Superior temporal gyrus (tissue), 1 donor: ENCODE data around the gene HPS5.
"Not testable (repeated sequence)": the region's sequence is repeated elsewhere in the genome, so short reads cannot be mapped to it uniquely, and the experiment has no call there.

Experiments used
- DNase-seq: peaks from one replicate; pipeline ENCODE4 v3.0.0-alpha.2; 2016; ENCODE audit errors: extremely low spot score

Gene HPS5

DNA sequence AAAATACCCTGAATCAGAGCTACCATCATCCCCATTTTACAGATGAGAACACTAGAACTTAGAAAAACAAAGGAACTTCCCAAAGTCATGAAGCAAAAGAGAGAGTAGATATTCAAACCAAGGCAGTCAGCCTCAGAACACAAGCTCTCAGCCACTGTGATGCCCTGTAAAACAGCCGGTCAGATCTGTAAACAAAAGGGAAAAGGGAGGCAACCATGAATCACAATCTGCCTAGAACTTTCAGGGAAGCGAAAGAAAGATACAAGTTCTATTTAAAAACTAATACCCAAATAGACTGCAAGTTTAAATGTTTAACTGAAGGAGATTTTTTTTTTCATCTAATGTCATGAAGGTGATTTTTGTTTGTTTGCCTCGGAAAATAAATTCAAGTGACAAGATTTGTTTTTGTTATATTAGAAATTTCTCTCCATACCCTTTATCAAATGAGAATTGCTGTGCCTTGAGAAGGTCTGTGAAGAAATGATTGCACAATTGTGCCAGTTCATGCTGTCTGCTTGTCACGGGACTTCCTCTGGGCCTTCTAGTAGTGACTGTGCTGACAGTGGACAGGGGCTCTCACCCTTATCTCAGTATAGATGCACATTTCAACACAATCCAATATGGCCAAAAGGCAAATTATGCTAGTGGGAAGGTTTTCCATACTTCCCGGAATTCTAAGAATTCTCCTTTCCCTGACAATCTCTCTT, 44.2 kb downstream of the HPS5 start:
- peak; percentile 26 for DNase-seq

DNA sequence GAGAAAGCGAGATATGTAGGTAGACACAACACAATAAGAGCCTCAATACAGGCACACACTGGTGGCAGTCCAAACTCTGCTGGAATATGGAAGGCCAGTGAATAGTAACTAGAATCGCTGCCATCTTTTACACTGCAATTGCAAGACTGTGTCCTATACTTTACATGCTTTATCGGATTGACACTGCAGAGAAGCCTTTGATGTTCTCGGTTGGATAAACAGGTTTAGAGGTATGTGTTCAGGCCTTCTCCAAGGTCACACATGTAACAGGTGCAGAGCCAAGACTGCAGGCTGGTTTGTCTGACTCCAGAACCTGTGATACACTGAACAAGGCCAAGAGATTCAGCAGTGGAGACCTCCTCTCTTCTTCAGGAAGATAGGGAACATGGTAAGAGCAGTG, 50.7 kb downstream of the HPS5 start:
- no peak for DNase-seq

DNA sequence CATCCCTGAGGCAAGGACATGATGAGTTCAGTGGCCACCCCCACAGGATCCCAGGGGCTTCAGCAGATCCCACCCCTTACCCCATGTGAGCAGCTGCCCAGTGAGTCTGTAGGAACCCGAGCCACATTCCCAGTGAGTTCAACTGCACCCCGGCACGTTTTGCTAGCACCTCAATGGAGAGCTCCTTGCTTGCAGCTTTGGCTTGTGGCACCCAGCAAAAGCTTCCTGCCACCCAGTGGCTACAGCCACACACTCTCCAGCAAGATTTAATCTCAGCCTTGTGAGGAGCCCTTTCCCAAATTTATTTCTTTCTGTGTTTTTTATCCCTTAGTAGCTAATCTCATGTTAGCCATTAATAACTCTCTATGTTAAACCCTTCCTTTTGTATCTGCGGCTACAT, 51.8 kb downstream of the HPS5 start:
- no peak for DNase-seq

DNA sequence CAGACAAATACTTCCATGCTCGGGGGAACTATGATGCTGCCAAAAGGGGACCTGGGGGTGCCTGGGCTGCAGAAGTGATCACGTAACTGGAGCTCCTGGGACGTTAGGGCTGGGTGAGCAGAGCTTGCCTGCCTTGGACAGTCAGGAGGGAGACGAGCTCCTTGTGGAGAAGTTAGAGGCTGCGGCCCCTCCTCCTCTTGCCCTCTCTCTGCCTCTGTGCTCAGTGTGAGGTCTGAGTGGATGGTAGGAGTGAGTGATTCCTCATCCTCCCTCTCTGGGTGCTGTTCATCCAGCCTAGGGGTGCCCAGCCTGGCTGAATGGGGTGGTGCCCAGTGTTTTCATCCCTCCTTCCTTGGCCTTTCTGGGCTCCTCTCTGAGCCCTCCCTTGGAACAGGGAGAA, 52.7 kb downstream of the HPS5 start:
- DNase-seq = not testable (repeated sequence)

DNA sequence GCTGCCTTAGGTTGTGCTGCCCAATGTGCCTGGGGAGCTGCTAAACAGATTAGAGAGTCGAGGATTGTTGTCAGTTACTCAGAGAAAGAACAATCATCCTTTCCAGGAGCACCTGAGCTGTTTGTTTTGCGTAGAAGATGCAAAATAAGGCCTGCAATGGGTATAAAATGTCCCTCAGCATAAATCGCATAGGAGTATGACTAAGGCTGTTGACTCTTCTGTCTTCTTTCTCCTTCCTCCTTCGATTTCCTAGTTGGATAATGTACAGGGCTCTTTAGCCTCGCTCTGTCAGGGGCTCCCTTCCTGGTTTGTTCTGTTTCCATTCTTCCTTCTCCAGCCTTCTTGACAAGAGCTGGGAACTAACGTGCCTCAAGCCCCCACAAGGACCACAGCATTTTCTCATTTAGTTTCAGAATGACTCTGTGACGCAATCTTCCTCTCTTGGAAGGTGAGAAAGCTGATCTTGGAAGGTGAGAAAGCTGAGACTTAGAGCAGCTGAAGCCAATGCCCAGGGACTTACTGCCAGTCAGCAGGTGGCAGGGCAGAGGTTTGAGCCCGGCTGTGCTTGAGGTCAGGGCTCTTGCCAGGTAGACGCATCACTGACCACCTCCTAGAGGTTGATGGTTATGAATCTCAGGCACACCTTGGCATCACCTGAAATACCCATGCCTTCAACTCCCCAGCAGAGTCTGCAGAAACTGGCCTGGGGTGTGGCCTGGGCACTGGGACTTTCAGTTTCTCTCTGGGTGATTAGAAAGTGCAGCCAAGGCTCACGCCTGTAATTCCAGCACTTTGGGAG, 54.4 kb downstream of the HPS5 start:
- DNase-seq = not testable (repeated sequence)

DNA sequence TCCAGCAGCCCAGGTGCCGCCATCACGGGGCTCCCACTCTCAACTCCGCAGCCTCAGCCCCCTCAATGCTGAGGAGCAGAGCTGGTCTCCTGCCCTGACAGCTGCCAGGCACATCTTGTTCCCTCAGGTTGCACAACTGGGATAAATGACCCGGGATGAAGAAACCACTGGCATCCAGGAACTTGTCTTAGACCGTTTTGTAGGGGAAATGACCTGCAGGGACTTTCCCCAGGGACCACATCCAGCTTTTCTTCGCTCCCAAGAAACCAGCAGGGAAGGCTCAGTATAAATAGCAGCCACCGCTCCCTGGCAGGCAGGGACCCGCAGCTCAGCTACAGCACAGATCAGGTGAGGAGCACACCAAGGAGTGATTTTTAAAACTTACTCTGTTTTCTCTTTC, 56.0 kb downstream of the HPS5 start, which contains the start of gene SAA1:
Gene SAA1, plus strand, starts transcription at position 316 of the 400 bp plus-strand sequence. CDS start 624 bp downstream, outside the sequence.
- no peak for DNase-seq

DNA sequence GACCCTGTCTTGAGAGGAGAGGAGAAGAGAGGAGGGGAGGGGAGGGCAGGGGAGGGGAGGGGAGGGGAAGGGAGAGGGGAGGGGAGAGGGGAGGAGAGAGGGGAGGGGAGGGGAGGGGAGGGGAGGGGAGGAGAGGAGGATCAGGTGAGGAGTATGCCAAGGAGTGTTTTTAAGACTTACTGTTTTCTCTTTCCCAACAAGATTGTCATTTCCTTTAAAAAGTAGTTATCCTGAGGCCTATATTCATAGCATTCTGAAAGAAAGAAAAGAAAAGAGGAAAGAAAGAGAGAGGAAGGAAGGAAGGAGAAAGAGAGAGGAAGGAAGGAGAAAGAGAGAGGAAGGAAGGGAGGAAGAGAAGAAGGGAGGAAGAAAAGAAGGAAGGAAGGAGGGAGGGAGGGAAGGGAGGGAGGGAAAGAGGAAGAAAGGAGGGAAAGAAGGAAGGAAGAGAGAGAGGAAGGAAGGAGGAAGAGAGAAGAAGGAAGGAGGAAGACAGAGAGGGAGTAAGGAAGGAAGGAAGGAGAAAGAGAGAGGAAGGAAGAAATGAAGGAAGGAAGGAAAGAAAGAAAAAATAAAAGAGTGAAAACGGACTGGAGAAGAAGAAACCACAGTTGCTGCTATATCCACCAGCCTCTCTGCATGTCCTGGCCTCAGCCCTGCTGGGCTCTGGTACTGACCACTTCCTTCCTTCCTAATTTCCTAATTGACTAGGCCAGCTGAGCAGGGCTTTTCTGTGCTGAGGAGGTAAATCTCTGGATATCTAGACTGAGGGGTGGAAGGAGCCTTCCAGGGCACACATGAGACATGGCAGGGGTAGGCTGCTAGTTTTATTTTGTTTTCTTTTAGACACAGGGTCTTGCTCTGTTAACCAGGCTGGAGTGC, 57.0 kb downstream of the HPS5 start:
- no peak for DNase-seq

DNA sequence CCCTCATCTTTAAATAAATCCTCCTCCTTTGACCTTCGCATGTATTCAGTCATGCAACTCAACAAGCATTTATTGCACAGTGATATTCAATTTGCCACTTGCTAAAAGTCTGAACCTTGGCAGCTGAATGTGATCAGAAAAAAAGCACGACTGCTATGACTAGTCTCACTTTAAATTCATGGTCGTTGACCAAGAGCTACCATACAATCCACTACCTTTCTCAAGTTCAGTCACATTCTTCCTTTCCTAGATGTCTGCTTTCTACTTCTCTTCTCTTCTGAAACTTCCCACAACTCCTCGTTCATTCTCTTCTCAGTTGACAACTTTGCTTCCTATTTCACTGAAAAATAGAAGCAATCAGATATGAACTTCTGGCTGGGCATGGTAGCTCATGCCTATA, 57.9 kb downstream of the HPS5 start:
- no peak for DNase-seq

DNA sequence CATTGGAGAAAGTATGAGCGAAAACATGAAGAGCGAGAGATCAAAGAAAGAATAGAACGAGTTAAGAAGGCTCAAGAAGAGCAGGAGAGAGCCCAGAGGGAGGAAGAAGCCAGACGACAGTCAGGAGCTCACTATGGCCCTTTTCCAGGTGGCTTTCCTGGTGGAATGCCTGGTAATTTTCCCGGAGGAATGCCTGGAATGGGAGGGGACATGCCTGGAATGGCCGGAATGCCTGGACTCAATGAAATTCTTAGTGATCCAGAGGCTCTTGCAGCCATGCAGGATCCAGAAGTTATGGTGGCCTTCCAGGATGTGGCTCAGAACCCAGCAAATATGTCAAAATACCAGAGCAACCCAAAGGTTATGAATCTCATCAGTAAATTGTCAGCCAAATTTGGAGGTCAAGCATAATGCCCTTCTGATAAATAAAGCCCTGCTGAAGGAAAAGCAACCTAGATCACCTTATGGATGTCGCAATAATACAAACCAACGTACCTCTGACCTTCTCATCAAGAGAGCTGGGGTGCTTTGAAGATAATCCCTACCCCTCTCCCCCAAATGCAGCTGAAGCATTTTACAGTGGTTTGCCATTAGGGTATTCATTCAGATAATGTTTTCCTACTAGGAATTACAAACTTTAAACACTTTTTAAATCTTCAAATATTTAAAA, 59.1 kb downstream of the HPS5 start:
- DNase-seq = not testable (repeated sequence)

DNA sequence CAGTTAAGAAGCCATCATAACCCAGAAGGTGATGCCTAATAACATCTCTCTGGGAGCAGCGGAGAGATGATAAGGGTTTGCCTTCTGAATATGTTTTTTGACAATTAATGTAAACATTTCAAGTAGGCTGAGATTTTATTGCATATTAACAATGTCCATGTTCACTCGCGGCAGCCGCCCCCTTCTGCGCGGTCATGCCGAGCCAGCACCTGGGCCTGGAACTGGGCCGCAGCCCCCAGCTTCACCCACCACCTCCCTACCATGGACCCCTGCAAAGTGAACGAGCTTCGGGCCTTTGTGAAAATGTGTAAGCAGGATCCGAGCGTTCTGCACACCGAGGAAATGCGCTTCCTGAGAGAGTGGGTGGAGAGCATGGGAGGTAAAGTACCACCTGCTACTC, 60.2 kb downstream of the HPS5 start:
- DNase-seq = no peak

DNA sequence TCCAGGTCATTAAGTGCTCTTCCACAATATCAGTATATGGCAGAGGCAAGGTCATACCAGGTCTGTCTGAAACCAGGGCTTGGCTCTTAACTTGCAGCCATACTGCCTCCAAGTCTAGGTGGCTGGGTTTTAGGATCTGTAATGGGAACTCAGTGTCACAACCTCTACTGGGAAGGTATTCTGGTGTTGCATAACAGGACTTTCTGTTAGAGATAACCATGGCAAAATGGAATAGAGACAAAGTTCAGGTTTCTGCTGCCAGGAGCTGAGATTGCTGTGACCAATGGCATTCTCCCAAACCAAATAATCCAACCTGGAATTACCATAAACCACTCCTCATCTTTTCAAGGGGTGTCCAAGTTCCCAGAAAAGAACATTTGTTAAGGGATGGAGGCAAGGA, 62.7 kb downstream of the HPS5 start:
- DNase-seq = no peak

DNA sequence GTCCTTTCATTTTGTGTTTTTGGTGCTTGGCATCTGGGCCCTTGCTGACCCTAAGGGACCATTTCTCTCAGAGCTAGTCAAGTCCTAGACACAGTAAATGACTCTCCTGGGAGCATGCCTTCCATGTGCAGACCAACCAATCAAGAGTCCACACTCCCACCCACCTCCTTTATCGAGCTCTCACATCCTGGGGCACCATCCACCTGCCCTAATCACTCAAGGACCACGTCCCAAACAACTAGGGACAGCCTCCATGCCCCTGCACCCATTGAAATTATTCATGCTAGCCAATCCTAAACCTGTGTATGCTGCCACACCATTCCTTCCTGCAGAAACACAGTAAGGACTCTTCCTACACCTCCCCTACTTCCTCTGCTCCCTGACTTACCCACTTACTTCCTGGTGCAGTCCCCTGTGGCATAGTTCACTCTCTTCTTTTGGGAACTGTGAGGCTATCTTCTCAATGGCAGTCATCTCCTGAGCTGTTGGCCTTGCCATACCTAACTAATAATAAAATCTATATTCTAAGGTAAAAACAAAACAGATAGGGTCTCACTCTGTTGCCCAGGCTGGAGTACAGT, 67.1 kb downstream of the HPS5 start:
- DNase-seq = no peak

DNA sequence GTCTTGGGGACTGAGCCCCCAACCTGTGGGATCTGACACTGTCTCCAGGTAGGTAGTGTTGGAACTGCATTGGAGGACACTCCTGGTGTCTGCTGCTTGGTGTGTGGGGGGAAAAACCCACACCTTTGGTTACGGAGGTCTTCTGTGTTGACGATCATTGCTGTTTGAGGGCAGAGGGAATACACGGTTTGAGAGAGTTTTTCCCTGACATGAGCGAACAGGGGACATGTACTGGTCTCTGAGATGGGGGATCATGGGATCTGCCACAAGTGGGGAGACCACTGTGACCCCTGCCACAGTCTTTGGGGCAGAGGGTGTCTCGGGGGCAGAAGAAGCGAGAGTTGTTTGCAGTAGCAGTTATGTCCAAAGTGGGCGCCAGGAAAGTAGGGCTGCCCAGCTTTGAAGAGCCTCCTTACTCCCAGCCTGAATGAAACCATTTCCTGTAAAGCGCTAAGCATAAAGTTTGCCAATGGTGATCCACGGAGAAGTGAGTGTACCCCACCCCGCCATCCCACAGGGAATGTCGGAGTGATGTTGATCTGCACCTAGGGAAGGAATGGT, 68.1 kb downstream of the HPS5 start:
- DNase-seq = no peak

DNA sequence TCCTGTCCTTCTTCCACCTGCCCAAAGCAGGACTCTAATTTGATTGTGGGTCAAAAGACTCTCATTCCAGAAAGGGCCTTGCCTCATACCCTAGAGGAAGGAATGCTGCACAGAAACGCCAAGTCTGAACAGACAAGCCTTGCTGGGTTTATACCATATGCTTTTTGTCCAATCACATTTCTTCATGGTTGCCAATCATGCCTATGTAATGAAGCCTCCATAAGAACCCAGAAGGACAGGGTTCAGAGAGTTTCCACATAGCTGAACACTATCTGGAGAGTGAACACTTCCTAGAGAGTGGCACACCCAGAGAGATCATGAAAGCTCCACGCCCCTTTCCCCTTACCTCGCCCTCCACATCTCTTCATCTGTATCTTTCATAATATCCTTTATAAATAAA, 68.7 kb downstream of the HPS5 start:
- no peak for DNase-seq

DNA sequence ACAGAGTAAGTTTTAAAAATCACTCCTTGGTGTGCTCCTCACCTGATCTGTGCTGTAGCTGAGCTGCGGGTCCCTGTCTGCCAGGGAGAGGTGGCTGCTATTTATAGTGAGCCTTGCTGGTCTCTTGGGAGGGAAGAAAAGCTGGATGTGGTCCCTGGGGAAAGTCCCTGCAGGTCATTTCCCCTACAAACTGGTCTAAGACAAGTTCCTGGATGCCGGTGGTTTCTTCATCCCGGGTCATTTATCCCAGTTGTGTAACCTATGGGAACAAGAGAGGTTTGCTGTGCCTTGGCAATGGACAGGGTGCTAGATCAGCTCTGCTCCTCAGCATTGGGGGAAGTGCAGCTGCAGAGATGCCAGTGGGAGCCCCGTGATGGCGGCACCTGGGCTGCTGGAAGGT, 73.4 kb downstream of the HPS5 start, which contains the start of gene SAA2:
Gene SAA2, minus strand, starts transcription at position 108 of the 400 bp plus-strand sequence. CDS start 657 bp downstream, outside the sequence.
- no peak for DNase-seq

DNA sequence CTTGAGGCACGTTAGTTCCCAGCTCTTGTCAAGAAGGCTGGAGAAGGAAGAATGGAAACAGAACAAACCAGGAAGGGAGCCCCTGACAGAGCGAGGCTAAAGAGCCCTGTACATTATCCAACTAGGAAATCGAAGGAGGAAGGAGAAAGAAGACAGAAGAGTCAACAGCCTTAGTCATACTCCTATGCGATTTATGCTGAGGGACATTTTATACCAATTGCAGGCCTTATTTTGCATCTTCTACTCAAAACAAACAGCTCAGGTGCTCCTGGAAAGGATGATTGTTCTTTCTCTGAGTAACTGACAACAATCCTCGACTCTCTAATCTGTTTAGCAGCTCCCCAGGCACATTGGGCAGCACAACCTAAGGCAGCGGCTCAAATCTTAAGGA, 74.8 kb downstream of the HPS5 start:
- not testable (repeated sequence) for DNase-seq

DNA sequence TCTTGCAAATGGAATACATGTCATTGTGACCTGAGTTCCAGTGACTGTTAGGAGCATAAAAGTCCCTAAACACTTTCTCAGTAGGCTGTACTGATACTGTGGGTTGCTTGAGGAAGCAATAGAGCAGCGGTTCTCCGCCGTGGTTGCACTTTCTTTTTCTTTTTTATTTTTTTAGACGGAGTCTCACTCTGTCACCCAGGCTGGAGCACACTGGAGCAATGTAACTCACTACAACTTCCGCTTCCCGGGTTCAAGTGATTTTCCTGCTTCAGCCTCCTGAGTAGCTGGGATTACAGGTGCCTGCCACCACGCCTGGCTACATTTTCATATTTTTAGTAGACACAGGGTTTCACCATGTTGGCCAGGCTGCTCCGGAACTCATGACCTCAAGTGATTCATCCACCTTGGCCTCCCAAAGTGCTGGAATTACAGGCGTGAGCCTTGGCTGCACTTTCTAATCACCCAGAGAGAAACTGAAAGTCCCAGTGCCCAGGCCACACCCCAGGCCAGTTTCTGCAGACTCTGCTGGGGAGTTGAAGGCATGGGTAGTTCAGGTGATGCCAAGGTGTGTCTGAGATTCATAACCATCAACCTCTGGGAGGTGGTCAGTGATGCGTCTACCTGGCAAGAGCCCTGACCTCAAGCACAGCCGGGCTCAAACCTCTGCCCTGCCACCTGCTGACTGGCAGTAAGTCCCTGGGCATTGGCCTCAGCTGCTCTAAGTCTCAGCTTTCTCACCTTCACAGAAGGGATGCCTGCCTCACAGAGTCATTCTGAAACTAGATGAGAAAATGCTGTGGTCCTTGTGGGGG, 75.4 kb downstream of the HPS5 start:
- DNase-seq = not testable (repeated sequence)

DNA sequence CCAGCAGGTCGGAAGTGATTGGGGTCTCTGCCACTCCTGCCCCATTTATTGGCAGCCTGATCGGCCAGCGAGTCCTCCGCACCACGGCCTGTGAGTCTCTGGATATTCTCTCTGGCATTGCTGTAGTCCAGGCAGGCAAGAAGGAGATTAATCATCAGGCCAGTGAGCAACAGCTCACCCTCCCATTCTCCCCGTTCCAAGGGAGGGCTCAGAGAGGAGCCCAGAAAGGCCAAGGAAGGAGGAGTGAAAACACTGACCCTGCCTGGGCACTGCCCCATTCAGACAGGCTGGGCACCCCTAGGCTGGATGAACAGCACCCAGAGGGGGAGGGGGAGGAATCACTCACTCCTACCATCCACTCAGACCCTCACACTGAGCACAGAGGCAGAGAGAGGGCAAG, 76.5 kb downstream of the HPS5 start:
- no peak for DNase-seq

DNA sequence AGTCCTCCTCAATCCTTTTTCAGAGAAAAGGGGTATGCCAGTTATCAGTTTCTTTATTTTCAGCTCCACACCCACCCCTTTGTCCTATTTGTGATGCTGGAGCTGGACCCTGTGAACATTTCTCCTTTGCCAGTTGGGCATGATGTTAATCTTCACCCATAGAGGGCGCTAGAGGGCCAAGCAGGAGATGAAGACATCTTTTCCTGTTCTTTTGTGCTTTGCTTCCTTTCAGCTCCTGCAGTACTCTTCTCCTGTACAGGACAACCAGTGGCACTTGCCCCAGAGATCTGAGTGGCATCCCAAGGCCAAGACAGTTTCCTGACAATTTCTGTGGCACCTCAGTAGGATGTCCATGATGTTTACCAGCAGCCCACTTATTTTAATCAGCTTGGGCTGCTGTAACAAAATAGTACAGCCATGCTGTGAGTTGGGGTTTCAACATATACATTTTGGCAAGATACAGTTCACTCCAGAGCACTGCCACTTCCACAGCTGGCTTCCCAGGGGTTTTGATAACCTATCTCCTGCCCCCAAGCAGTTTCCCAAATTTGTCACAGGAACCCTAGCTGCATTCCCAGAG, 78.1 kb downstream of the HPS5 start:
- peak; percentile 29 for DNase-seq

DNA sequence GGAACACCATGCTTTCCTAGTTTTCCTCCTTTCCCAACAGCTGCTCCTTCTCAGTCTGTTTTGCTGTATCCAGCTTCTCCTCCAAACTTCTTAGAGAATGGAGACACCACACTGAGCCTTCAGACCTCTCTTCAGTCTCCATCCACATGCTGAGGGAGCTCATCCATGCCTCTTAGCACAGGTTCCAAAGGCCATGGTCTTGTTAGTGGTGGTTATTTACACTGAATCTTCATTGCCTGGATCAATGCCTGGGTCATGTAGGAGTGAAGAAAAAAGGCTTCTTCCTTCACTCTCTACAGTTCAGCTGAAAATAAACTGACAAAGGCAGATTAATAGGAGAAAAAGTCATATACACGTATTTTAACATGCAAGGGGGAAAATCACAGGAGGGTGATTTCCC, 82.3 kb downstream of the HPS5 start:
- DNase-seq = no peak
